ENCODE results near the gene BMX. TPM values are rescaled to one million over a fixed set of nuclear protein-coding genes. Genes with fewer than 3 reads are reported as not detected.

BMX gene
- total RNA-seq, 1 donor from 2014 or later: 1.8 TPM

GRCh38 chrX:15499976-15500375, 631 bp upstream of the BMX start:
- intact Hi-C loops (cut with DNase I): loop anchor here (2.0 to 10.0 kb wide), 2 partner anchors 65 to 145 kb away; no protein-coding TSS in a partner anchor

GRCh38 chrX:15501506-15501905, 899 bp downstream of the BMX start:
- intact Hi-C loops (cut with DNase I): loop anchor here (2.0 kb wide), 1 partner anchor 63 kb away; no protein-coding TSS in a partner anchor
- DNase-seq (ENCODE audit: low spot score): no peak

More at GRCh38 chrX:15499976-15500375, 631 bp upstream of the BMX start:
- DNase-seq (ENCODE audit: low spot score): no peak

- intact Hi-C loops (cut with DNase I): no loop called here
Measured at GRCh38 chrX:15504661-15505060, 4.1 kb downstream of the BMX start.

GRCh38 chrX:15505101-15505500, 4.5 kb downstream of the BMX start:
- intact Hi-C loops (cut with DNase I): no loop called here
- no peak for DNase-seq (ENCODE audit: low spot score)

More at GRCh38 chrX:15504661-15505060, 4.1 kb downstream of the BMX start:
- no peak for DNase-seq (ENCODE audit: low spot score)

- intact Hi-C loops (cut with DNase I): no loop called here
- no peak for DNase-seq (ENCODE audit: low spot score)
Measured at GRCh38 chrX:15507005-15507404, 6.4 kb downstream of the BMX start.

GRCh38 chrX:15509845-15510244, 9.2 kb downstream of the BMX start:
- no peak for DNase-seq (ENCODE audit: low spot score)
- intact Hi-C loops (cut with DNase I): no loop called here

GRCh38 chrX:15511563-15511962, 11.0 kb downstream of the BMX start:
- intact Hi-C loops (cut with DNase I): no loop called here
- no peak for DNase-seq (ENCODE audit: low spot score)

- intact Hi-C loops (cut with DNase I): no loop called here
- no peak for DNase-seq (ENCODE audit: low spot score)
Measured at GRCh38 chrX:15512401-15512965, 11.9 kb downstream of the BMX start.

- intact Hi-C loops (cut with DNase I): no loop called here
- no peak for DNase-seq (ENCODE audit: low spot score)
Measured at GRCh38 chrX:15514279-15514678, 13.7 kb downstream of the BMX start.

- intact Hi-C loops (cut with DNase I): no loop called here
- no peak for DNase-seq (ENCODE audit: low spot score)
Measured at GRCh38 chrX:15515931-15516330, 15.3 kb downstream of the BMX start.

- intact Hi-C loops (cut with DNase I): no loop called here
- no peak for DNase-seq (ENCODE audit: low spot score)
Measured at GRCh38 chrX:15522464-15522863, 21.9 kb downstream of the BMX start.

GRCh38 chrX:15523088-15523487, 22.5 kb downstream of the BMX start:
- no peak for DNase-seq (ENCODE audit: low spot score)
- intact Hi-C loops (cut with DNase I): no loop called here

GRCh38 chrX:15524417-15524816, 23.8 kb downstream of the BMX start:
- no peak for DNase-seq (ENCODE audit: low spot score)
- intact Hi-C loops (cut with DNase I): no loop called here

GRCh38 chrX:15525664-15526416, 25.2 kb downstream of the BMX start:
- intact Hi-C loops (cut with DNase I): no loop called here
- no peak for DNase-seq (ENCODE audit: low spot score)

- intact Hi-C loops (cut with DNase I): no loop called here
- DNase-seq (ENCODE audit: low spot score): no peak
Measured at GRCh38 chrX:15529165-15529564, 28.6 kb downstream of the BMX start.

- DNase-seq (ENCODE audit: low spot score): no peak
- intact Hi-C loops (cut with DNase I): no loop called here
Measured at GRCh38 chrX:15530318-15530717, 29.7 kb downstream of the BMX start.

GRCh38 chrX:15546745-15547144, 46.1 kb downstream of the BMX start:
- intact Hi-C loops (cut with DNase I): no loop called here

GRCh38 chrX:15547356-15547755, 46.7 kb downstream of the BMX start:
- DNase-seq (ENCODE audit: low spot score): no peak
- intact Hi-C loops (cut with DNase I): no loop called here

More at GRCh38 chrX:15546745-15547144, 46.1 kb downstream of the BMX start:
- DNase-seq (ENCODE audit: low spot score): no peak

- no peak for DNase-seq (ENCODE audit: low spot score)
- intact Hi-C loops (cut with DNase I): no loop called here
Measured at GRCh38 chrX:15549189-15550012, 48.8 kb downstream of the BMX start.

- intact Hi-C loops (cut with DNase I): no loop called here
- DNase-seq (ENCODE audit: low spot score): no peak
Measured at GRCh38 chrX:15559227-15559626, 58.6 kb downstream of the BMX start.
